Stimulated activated CD8-positive, alpha-beta memory T cell treated with anti-CD3 and anti-CD28 coated beads, Interleukin-2, amount 100 ng/mL, for 48 hours (primary cell): ENCODE measurements around the gene PADI4.

Source experiments
- DNase-seq, 2 donors: peaks; one replicate each; pipeline ENCODE4 v3.0.0-alpha.2; 2020; ENCODE audit warnings: low read depth in 2 of 2

Gene PADI4

GRCh38 chr1:17307946-17308345 lies at the start of gene PADI4:
PADI4 (plus strand) TSS chr1:17308197; CDS start chr1:17308223, 26 bp downstream.
- DNase-seq, result no peak

GRCh38 chr1:17258758-17259130 lies 49.3 kb upstream of the PADI4 start:
- DNase-seq, result no peak

- no peak for DNase-seq
Observed at GRCh38 chr1:17259233-17259873, 48.6 kb upstream of the PADI4 start.

- DNase-seq, result no peak
Observed at GRCh38 chr1:17260264-17260663, 47.7 kb upstream of the PADI4 start.

- no peak for DNase-seq
Observed at GRCh38 chr1:17260738-17261137, 47.3 kb upstream of the PADI4 start.

GRCh38 chr1:17263936-17264335 lies 44.1 kb upstream of the PADI4 start:
- DNase-seq, result no peak

GRCh38 chr1:17264470-17264869 lies 43.5 kb upstream of the PADI4 start:
- DNase-seq, result no peak

GRCh38 chr1:17265162-17265561 lies 42.8 kb upstream of the PADI4 start:
- DNase-seq, result no peak

GRCh38 chr1:17265950-17266349 lies 42.0 kb upstream of the PADI4 start:
- no peak for DNase-seq

GRCh38 chr1:17270891-17271765 lies 36.9 kb upstream of the PADI4 start:
- no peak for DNase-seq

GRCh38 chr1:17272066-17272465 lies 35.9 kb upstream of the PADI4 start:
- DNase-seq, result no peak

- DNase-seq, result no peak
Observed at GRCh38 chr1:17272646-17273045, 35.4 kb upstream of the PADI4 start.

GRCh38 chr1:17273096-17273495 lies 34.9 kb upstream of the PADI4 start:
- DNase-seq, result no peak

- DNase-seq, result peak; percentile 25 to 43
Observed at GRCh38 chr1:17274186-17275170, 33.5 kb upstream of the PADI4 start.

GRCh38 chr1:17276568-17276967 lies 31.4 kb upstream of the PADI4 start:
- DNase-seq, result no peak

GRCh38 chr1:17277511-17278159 lies 30.4 kb upstream of the PADI4 start:
- no peak for DNase-seq

- DNase-seq, result no peak
Observed at GRCh38 chr1:17278996-17279830, 28.8 kb upstream of the PADI4 start.

- DNase-seq, result no peak
Observed at GRCh38 chr1:17280436-17280835, 27.6 kb upstream of the PADI4 start.

GRCh38 chr1:17280894-17281293 lies 27.1 kb upstream of the PADI4 start:
- DNase-seq, result no peak

- no peak for DNase-seq
Observed at GRCh38 chr1:17281775-17282181, 26.2 kb upstream of the PADI4 start.

- DNase-seq, result no peak
Observed at GRCh38 chr1:17282836-17283235, 25.2 kb upstream of the PADI4 start.
